Dermis lymphatic vessel endothelial cell (primary cell): ENCODE measurements around the gene ROBO1. TPM values are rescaled to one million over a fixed set of nuclear protein-coding genes. Genes with fewer than 3 reads are reported as not detected.

Source experiments
- total RNA-seq: library from RNA; depleted of rRNA; stranded (reverse); fragments of >200 nt; gene quantifications from 2 replicates; pipeline ENCODE4 v1.2.1, GENCODE V29; 2014

ROBO1 gene
- 0.17 and 0.87 TPM in 2 replicates for total RNA-seq

GRCh38 chr3:79767905-79768267 lies at the start of gene ROBO1:
ROBO1 (minus strand) TSS chr3:79767998.

